ENCODE measurements around the gene CTXN1.

CTXN1 gene

GRCh38 chr19:7931221-7932061 is 5.5 kb upstream of the CTXN1 start (continued):
- TF ChIP-seq INSM2 (tag by site-specific recombination; IDR thresholded peaks at IDR 0.05) = no peak
- no peak for TF ChIP-seq HOXC10 (CRISPR knock-in tag; IDR thresholded peaks at IDR 0.05)
- TF ChIP-seq ZNF514 (tag by site-specific recombination; IDR thresholded peaks at IDR 0.05) = no peak
- TF ChIP-seq ZBTB17 (tag by site-specific recombination; IDR thresholded peaks at IDR 0.05) = no peak
- TF ChIP-seq, protein P1, sequence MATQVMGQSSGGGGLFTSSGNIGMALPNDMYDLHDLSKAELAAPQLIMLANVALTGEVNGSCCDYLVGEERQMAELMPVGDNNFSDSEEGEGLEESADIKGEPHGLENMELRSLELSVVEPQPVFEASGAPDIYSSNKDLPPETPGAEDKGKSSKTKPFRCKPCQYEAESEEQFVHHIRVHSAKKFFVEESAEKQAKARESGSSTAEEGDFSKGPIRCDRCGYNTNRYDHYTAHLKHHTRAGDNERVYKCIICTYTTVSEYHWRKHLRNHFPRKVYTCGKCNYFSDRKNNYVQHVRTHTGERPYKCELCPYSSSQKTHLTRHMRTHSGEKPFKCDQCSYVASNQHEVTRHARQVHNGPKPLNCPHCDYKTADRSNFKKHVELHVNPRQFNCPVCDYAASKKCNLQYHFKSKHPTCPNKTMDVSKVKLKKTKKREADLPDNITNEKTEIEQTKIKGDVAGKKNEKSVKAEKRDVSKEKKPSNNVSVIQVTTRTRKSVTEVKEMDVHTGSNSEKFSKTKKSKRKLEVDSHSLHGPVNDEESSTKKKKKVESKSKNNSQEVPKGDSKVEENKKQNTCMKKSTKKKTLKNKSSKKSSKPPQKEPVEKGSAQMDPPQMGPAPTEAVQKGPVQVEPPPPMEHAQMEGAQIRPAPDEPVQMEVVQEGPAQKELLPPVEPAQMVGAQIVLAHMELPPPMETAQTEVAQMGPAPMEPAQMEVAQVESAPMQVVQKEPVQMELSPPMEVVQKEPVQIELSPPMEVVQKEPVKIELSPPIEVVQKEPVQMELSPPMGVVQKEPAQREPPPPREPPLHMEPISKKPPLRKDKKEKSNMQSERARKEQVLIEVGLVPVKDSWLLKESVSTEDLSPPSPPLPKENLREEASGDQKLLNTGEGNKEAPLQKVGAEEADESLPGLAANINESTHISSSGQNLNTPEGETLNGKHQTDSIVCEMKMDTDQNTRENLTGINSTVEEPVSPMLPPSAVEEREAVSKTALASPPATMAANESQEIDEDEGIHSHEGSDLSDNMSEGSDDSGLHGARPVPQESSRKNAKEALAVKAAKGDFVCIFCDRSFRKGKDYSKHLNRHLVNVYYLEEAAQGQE (tag by site-specific recombination; IDR thresholded peaks at IDR 0.05) = no peak
- peak; percentile 29; the same call in 1 of the 2 replicates for TF ChIP-seq ZNF341 (tag by site-specific recombination; IDR thresholded peaks at IDR 0.05; ENCODE audit: low read depth)
- TF ChIP-seq ZNF16 (tag by site-specific recombination; IDR thresholded peaks at IDR 0.05; ENCODE audit: low read depth) = no peak
- TF ChIP-seq ZIC2 (tag by site-specific recombination; IDR thresholded peaks at IDR 0.05) = peak; percentile 64
- TF ChIP-seq ZBTB1 (tag by site-specific recombination; IDR thresholded peaks at IDR 0.05) = no peak
- peak; percentile 95 for TF ChIP-seq GLIS1 (tag by site-specific recombination; IDR thresholded peaks at IDR 0.05)
- no peak for TF ChIP-seq ZNF394 (tag by site-specific recombination; IDR thresholded peaks at IDR 0.05; ENCODE audit: borderline replicate concordance)
- 0 out of 2 replicates have a peak, but pooled peaks have one; percentile 14 for TF ChIP-seq ZNF600 (tag by site-specific recombination; IDR thresholded peaks at IDR 0.05)
- TF ChIP-seq ZNF777 (tag by site-specific recombination; IDR thresholded peaks at IDR 0.05; ENCODE audit: borderline replicate concordance) = no peak
- no peak for TF ChIP-seq TRIM28 (IDR thresholded peaks at IDR 0.05; ENCODE audit: borderline replicate concordance, low read length)
- no peak for TF ChIP-seq ZNF549 (tag by site-specific recombination; IDR thresholded peaks at IDR 0.05)
- TF ChIP-seq, protein P2, sequence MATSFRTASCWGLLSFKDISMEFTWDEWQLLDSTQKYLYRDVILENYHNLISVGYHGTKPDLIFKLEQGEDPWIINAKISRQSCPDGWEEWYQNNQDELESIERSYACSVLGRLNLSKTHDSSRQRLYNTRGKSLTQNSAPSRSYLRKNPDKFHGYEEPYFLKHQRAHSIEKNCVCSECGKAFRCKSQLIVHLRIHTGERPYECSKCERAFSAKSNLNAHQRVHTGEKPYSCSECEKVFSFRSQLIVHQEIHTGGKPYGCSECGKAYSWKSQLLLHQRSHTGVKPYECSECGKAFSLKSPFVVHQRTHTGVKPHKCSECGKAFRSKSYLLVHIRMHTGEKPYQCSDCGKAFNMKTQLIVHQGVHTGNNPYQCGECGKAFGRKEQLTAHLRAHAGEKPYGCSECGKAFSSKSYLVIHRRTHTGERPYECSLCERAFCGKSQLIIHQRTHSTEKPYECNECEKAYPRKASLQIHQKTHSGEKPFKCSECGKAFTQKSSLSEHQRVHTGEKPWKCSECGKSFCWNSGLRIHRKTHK (tag by site-specific recombination; IDR thresholded peaks at IDR 0.05) = no peak
- no peak for TF ChIP-seq ZNF223 (tag by site-specific recombination; IDR thresholded peaks at IDR 0.05)
- TF ChIP-seq ZNF311 (tag by site-specific recombination; IDR thresholded peaks at IDR 0.05; ENCODE audit: borderline replicate concordance) = no peak
- no peak for TF ChIP-seq ZFP41 (tag by site-specific recombination; IDR thresholded peaks at IDR 0.05; ENCODE audit: borderline replicate concordance)
- TF ChIP-seq ZNF521 (tag by site-specific recombination; IDR thresholded peaks at IDR 0.05) = no peak
- no peak for TF ChIP-seq ZNF785 (tag by site-specific recombination; IDR thresholded peaks at IDR 0.05)
- no peak for TF ChIP-seq REPIN1 (tag by site-specific recombination; IDR thresholded peaks at IDR 0.05; ENCODE audit: low read depth)
- TF ChIP-seq ZNF623 (tag by site-specific recombination; IDR thresholded peaks at IDR 0.05) = no peak
- TF ChIP-seq MEIS1 (CRISPR knock-in tag; IDR thresholded peaks at IDR 0.05; ENCODE audit: borderline replicate concordance) = no peak
- no peak for TF ChIP-seq ZBTB20 (tag by site-specific recombination; IDR thresholded peaks at IDR 0.05)
- no peak for TF ChIP-seq ZNF645 (tag by site-specific recombination; IDR thresholded peaks at IDR 0.05)
